ENCODE results near the gene YKT6. TPM values are rescaled to one million over a fixed set of nuclear protein-coding genes. Genes with fewer than 3 reads are reported as not detected.

YKT6 gene
- total and polyA plus RNA-seq, 2 donors (not counting 1 experiment from before 2014, with no cell fraction given), result 36.5 to 62.3 TPM

DNA sequence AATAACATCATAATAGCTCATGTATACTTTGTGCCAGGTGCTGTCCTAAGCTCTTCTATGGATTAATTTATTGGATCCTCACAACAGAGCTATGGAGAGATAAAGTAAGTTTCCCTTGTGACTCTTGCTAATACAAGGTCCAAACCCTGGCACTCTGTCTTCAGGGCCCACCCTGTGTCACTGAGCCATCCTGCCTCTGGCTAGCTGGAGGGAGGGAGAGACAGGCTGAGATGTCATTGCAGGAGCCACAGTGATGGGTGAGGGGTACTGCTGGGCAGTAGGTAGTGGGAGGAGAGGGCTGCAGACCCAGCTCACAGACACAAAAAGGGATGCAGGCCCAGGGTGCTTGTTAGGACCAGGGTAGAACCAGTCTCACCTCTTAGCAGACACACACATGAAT lies 28.4 kb upstream of the YKT6 start:
- ChIA-PET POLR2A (no interaction called here), CTCF (no interaction called here)
- no peak overlapping the region for H2AFZ ChIP-seq (ENCODE audit: insufficient read depth, low read depth, low read length, poor library complexity, severe bottlenecking)
- Mint-ChIP-seq H3K9me3 (ENCODE audit: insufficient read depth) (no peaks in the 10 kb centered on the region), H3K27ac (no peak overlapping the region), H3K4me3 (no peak overlapping the region), H3K4me1 (peaks cover 15% of the 10 kb centered on the region), H3K27me3 (peaks cover 26% of the 10 kb centered on the region)
- H3K27me3 ChIP-seq (replicated peaks in 1 of 4; ENCODE audit: control extremely low read depth in 1 of 4, control insufficient read depth in 3 of 4, insufficient read depth in 4 of 4, low read length in 3 of 4), result peaks cover 0 to 16% (median 1%) of the 10 kb centered on the region in 4 experiments
- intact Hi-C loops (cut with micrococcal nuclease), result no loop called here
- no peaks in the 10 kb centered on the region for H3K79me2 ChIP-seq (ENCODE audit: control insufficient read depth, insufficient read depth, low read length)
- no peak overlapping the region for H3K4me3 ChIP-seq (ENCODE audit: control extremely low read depth in 1 of 5, extremely low read depth in 1 of 5, insufficient read depth in 1 of 5, low read depth in 2 of 5, low read length in 4 of 5)
- peaks cover 7 to 13% of the 10 kb centered on the region in 2 donors for H3K4me1 ChIP-seq (ENCODE audit: control insufficient read depth in 2 of 2, insufficient read depth in 2 of 2, low read length in 2 of 2)
- H3K4me2 ChIP-seq (replicated peaks; ENCODE audit: low read depth, low read length, poor library complexity, severe bottlenecking), result no peak overlapping the region
- H3K9ac ChIP-seq (ENCODE audit: low read length), result no peak overlapping the region
- H4K20me1 ChIP-seq (ENCODE audit: control insufficient read depth, insufficient read depth, low read length, poor library complexity, severe bottlenecking), result no peaks in the 10 kb centered on the region
- no peaks in the 10 kb centered on the region for H3K9me3 ChIP-seq (ENCODE audit: control extremely low read depth in 1 of 3, control insufficient read depth in 2 of 3, insufficient read depth in 1 of 3, low read length in 2 of 3)
- TF ChIP-seq EZH2 (IDR thresholded peaks at IDR 0.05; ENCODE audit: borderline replicate concordance, insufficient read depth, low read depth, low read length, poor library complexity, severe bottlenecking), result no peak
- TF ChIP-seq, protein P1, sequence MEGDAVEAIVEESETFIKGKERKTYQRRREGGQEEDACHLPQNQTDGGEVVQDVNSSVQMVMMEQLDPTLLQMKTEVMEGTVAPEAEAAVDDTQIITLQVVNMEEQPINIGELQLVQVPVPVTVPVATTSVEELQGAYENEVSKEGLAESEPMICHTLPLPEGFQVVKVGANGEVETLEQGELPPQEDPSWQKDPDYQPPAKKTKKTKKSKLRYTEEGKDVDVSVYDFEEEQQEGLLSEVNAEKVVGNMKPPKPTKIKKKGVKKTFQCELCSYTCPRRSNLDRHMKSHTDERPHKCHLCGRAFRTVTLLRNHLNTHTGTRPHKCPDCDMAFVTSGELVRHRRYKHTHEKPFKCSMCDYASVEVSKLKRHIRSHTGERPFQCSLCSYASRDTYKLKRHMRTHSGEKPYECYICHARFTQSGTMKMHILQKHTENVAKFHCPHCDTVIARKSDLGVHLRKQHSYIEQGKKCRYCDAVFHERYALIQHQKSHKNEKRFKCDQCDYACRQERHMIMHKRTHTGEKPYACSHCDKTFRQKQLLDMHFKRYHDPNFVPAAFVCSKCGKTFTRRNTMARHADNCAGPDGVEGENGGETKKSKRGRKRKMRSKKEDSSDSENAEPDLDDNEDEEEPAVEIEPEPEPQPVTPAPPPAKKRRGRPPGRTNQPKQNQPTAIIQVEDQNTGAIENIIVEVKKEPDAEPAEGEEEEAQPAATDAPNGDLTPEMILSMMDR (IDR thresholded peaks at IDR 0.05), result no peak
- ATAC-seq (ENCODE audit: low read depth) (no peak), DNase-seq (no peak)
- H3K36me3 ChIP-seq (replicated peaks in 1 of 2; ENCODE audit: control extremely low read depth in 1 of 2, control insufficient read depth in 1 of 2, extremely low read depth in 1 of 2, insufficient read depth in 2 of 2, low read length in 1 of 2), result no peaks in the 10 kb centered on the region
- H3K27ac ChIP-seq (ENCODE audit: low read length in 2 of 2), result no peak overlapping the region

- Mint-ChIP-seq H3K27ac (no peak overlapping the region), H3K4me3 (no peak overlapping the region), H3K4me1 (peaks cover 9% of the 10 kb centered on the region), H3K9me3 (ENCODE audit: insufficient read depth) (no peaks in the 10 kb centered on the region), H3K27me3 (peaks cover 29% of the 10 kb centered on the region)
- peaks cover 3 to 8% of the 10 kb centered on the region in 2 donors for H3K4me1 ChIP-seq (ENCODE audit: control insufficient read depth in 2 of 2, insufficient read depth in 2 of 2, low read length in 2 of 2)
- H3K4me3 ChIP-seq (ENCODE audit: control extremely low read depth in 1 of 5, extremely low read depth in 1 of 5, insufficient read depth in 1 of 5, low read depth in 2 of 5, low read length in 4 of 5), result no peak overlapping the region
- CTCF ChIA-PET, result no interaction called here
- POLR2A ChIA-PET, result no interaction called here
- no peaks in the 10 kb centered on the region for H4K20me1 ChIP-seq (ENCODE audit: control insufficient read depth, insufficient read depth, low read length, poor library complexity, severe bottlenecking)
- no peak overlapping the region for H2AFZ ChIP-seq (ENCODE audit: insufficient read depth, low read depth, low read length, poor library complexity, severe bottlenecking)
- no peak overlapping the region for H3K9ac ChIP-seq (ENCODE audit: low read length)
- H3K27ac ChIP-seq (ENCODE audit: low read length in 2 of 2), result no peak overlapping the region
- H3K36me3 ChIP-seq (replicated peaks in 1 of 2; ENCODE audit: control extremely low read depth in 1 of 2, control insufficient read depth in 1 of 2, extremely low read depth in 1 of 2, insufficient read depth in 2 of 2, low read length in 1 of 2), result no peaks in the 10 kb centered on the region
- intact Hi-C loops (cut with micrococcal nuclease), result no loop called here
- no peak overlapping the region for H3K4me2 ChIP-seq (replicated peaks; ENCODE audit: low read depth, low read length, poor library complexity, severe bottlenecking)
- no peaks in the 10 kb centered on the region for H3K9me3 ChIP-seq (ENCODE audit: control extremely low read depth in 1 of 3, control insufficient read depth in 2 of 3, insufficient read depth in 1 of 3, low read length in 2 of 3)
- WGBS (ENCODE audit: insufficient coverage), result 88% methylated on average over 3 of the region's 6 CpGs
- peaks cover 0 to 20% (median 1%) of the 10 kb centered on the region in 4 experiments for H3K27me3 ChIP-seq (replicated peaks in 1 of 4; ENCODE audit: control extremely low read depth in 1 of 4, control insufficient read depth in 3 of 4, insufficient read depth in 4 of 4, low read length in 3 of 4)
- ATAC-seq (ENCODE audit: low read depth), result no peak
- DNase-seq, result no peak
- H3K79me2 ChIP-seq (ENCODE audit: control insufficient read depth, insufficient read depth, low read length), result no peaks in the 10 kb centered on the region
- TF ChIP-seq EZH2 (IDR thresholded peaks at IDR 0.05; ENCODE audit: borderline replicate concordance, insufficient read depth, low read depth, low read length, poor library complexity, severe bottlenecking), result no peak
- TF ChIP-seq, protein P1 (IDR thresholded peaks at IDR 0.05), result no peak
Measured at GRCh38 chr7:44172803-44173424, 27.9 kb upstream of the YKT6 start.

Data from B cell (primary cell).